Chondrocyte (in vitro differentiated cells): Measurements from ENCODE around the gene KIF3B. TPM values are rescaled to one million over a fixed set of nuclear protein-coding genes. Genes with fewer than 3 reads are reported as not detected.

Experiments
- DNase-seq: peaks from one replicate; pipeline ENCODE4 v3.0.0; 2021; ENCODE audit warnings: mixed read lengths, low spot score
- H3K27ac Mint-ChIP-seq: one replicate; pipeline ENCODE4 v1.8.0; 2021; ENCODE audit warnings: mild to moderate bottlenecking, moderate library complexity, mixed read lengths; ENCODE audit not compliant: unreplicated experiment
- H3K27me3 Mint-ChIP-seq: 2 replicates; pipeline ENCODE4 v1.8.0; 2021; ENCODE audit warnings: low read depth, mixed read lengths
- H3K36me3 Mint-ChIP-seq: 2 replicates; pipeline ENCODE4 v1.8.0; 2021; ENCODE audit warnings: low read depth, mixed read lengths
- H3K4me1 Mint-ChIP-seq: 2 replicates; pipeline ENCODE4 v1.8.0; 2021; ENCODE audit warnings: low read depth, mild to moderate bottlenecking, mixed read lengths
- H3K4me3 Mint-ChIP-seq: one replicate; pipeline ENCODE4 v1.8.0; 2021; ENCODE audit warnings: mild to moderate bottlenecking, moderate library complexity, mixed read lengths; ENCODE audit not compliant: unreplicated experiment
- H3K9me3 Mint-ChIP-seq: 2 replicates; pipeline ENCODE4 v1.8.0; 2021; ENCODE audit warnings: low read depth, mixed read lengths
- total RNA-seq: library from RNA; stranded (reverse); gene quantifications from 3 replicates; pipeline ENCODE4 v1.2.1, GENCODE V29; 2021
- TF ChIP-seq, protein P1 (sequence below): fragments of 200-600 bp; sonication (generic); IDR thresholded peaks from 2 replicates; pipeline ENCODE4 v1.5.0; 2021; ENCODE audit warnings: antibody characterized with exemption, mild to moderate bottlenecking, moderate library complexity

Gene KIF3B
- total RNA-seq, 1 donor from 2014 or later: 35.5 TPM

DNA sequence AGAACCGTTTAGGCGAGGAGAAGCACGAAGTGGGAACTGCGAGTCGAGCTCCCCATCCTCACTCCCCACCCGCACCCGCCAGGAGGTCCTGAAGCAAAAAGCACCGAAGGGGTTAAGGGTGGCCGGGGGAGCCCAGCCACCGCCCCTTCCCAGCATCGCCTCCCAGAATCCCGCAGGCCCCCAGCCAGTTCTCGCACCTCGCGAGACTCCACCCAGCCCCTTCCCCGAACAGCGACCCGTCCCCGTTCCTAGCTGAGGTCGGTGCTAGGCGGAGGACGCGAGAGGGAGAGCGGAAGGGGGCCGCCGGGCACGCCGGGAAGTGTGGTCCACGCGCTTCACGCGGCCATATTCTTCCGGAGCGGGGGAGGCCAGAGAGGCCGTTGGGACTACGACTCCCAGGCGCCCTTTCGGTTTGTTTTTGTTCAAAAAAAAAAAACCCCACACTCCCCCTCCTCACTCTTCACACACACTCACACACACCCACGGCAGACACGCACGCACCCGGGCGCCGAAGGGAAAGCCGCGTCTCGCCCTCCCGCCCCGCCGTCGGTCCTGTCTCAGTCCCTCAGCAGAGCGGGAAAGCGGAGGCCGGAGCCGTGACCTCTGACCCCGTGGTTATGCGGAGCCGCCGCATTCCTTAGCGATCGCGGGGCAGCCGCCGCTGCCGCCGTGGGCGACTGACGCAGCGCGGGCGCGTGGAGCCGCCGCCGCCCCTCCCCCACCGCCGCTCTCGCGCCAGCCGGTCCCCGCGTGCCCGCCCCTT lies 80.6 kb downstream of the KIF3B start, which contains the start of gene ASXL1:
ASXL1 (plus strand) TSS at position 463 of the 763 bp plus-strand sequence. CDS start 445 bp downstream, outside the sequence.
- Mint-ChIP-seq H3K9me3 (peaks cover 3% of the 10 kb centered on the region), H3K27me3 (no peaks in the 10 kb centered on the region), H3K4me1 (peaks cover 70% of the 10 kb centered on the region)

DNA sequence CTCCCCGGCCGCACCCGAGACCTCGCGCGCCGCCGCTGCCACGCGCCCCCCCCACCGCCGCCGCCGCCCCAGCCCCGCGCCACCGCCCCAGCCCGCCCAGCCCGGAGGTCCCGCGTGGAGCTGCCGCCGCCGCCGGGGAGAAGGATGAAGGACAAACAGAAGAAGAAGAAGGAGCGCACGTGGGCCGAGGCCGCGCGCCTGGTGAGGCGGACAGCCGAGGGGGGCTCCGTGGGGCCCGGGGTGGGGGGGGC lies 81.1 kb downstream of the KIF3B start:
- Mint-ChIP-seq H3K36me3 (no peaks in the 10 kb centered on the region), H3K4me3 (peak overlapping the region; percentile 8), H3K27me3 (no peaks in the 10 kb centered on the region), H3K4me1 (peaks cover 75% of the 10 kb centered on the region), H3K9me3 (peaks cover 3% of the 10 kb centered on the region), H3K27ac (no peak overlapping the region)
- no peak for DNase-seq
- TF ChIP-seq, protein P1, sequence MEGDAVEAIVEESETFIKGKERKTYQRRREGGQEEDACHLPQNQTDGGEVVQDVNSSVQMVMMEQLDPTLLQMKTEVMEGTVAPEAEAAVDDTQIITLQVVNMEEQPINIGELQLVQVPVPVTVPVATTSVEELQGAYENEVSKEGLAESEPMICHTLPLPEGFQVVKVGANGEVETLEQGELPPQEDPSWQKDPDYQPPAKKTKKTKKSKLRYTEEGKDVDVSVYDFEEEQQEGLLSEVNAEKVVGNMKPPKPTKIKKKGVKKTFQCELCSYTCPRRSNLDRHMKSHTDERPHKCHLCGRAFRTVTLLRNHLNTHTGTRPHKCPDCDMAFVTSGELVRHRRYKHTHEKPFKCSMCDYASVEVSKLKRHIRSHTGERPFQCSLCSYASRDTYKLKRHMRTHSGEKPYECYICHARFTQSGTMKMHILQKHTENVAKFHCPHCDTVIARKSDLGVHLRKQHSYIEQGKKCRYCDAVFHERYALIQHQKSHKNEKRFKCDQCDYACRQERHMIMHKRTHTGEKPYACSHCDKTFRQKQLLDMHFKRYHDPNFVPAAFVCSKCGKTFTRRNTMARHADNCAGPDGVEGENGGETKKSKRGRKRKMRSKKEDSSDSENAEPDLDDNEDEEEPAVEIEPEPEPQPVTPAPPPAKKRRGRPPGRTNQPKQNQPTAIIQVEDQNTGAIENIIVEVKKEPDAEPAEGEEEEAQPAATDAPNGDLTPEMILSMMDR: no peak

More for the DNA sequence above, 80.6 kb downstream of the KIF3B start, which contains the start of gene ASXL1:
- H3K27ac Mint-ChIP-seq: peak within 1 kb of the TSS; percentile 100
- no peaks in the 10 kb centered on the region for H3K36me3 Mint-ChIP-seq
- peak within 1 kb of the TSS; percentile 98 for H3K4me3 Mint-ChIP-seq
- DNase-seq: peak; percentile 100
- TF ChIP-seq, protein P1: no peak

DNA sequence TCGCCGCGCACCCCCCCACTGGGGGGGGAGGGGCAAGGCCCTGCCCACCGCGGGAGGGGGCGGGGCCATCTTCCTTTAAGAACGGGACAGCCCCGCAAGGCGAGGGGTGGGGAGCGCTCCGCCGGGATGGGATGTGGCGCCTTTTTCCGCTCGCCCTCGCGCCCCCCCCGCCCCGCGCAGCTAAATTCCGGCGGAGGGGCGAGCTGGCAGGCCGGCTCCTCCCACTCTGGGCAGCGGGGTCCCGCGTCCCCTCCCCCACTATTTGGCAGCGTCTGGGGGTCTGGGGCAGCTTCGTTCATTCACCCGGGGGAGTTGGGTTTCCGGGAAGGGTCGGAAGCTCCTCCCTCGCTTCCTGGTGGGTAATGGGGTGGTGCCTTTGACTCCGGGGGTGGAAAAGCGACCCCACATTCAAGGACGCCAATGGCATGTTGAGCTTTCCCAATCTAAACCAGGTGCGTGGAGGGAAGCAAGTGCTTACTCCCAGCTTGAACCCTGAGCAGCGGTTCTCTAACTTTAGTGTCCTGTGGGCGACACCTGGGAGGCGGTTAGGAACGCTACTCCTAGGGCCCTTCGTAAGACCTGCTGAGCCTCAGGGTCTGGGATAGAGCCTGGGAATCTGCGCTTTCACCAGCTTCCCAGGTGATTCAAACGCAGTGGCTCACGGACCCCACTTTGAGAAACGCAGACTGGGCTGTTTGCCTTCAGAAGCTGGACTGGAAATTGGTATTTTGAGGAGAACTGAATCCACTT lies 81.6 kb downstream of the KIF3B start:
- Mint-ChIP-seq H3K27me3 (no peaks in the 10 kb centered on the region), H3K4me3 (peak overlapping the region; percentile 82), H3K9me3 (peaks cover 3% of the 10 kb centered on the region), H3K27ac (peak overlapping the region; percentile 91), H3K36me3 (no peaks in the 10 kb centered on the region), H3K4me1 (peaks cover 78% of the 10 kb centered on the region)
- no peak for DNase-seq
- TF ChIP-seq, protein P1: no peak

DNA sequence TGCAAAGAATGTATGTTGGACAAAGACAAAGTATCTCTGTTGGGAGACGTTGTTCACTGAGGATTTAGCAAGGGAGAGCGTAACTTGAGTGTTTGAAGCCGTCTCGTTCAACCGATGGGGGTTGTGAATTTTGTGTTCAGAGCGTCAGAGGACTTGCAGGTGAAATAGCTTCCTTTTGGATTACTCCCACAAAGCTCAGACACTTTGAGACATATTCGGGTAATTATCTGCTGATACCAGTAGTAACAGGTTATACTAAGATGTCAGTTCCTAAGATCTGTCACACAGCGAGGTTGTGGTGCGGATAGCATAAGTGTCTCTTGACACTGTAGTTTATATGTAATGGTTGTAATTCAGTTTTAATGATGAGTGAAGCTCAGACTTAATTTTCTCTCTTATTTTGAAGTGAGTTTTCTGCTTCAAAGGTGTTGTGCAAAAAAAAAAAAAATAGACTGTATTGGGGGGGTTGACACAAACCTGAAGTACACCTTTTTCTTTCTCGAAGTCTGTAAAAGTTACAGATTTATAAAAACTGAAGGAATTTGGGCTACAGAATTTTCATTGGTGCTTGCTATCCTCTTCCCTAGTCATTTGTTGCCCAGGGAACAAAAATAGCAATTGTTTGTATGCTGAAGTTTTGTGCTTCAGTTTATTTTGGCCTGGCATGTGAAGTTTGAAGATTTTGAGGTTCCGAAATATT lies 82.3 kb downstream of the KIF3B start:
- TF ChIP-seq, protein P1: no peak
- peaks cover 3% of the 10 kb centered on the region for H3K9me3 Mint-ChIP-seq

DNA sequence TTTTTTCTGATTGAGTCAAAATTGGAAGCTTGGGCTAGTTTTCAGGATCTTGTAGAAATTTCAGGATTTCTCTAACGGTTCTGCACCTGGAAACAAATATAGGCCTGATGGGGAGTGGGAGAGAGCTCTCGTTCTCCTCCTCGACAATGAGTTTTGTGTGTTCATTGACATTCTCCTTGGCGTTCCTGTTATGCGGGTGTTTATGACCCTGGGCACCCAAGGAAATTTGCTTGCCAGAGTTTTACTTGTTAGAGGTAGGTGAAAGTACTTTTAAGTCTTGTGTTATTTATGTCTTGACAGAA lies 82.8 kb downstream of the KIF3B start:
- Mint-ChIP-seq H3K4me1 (peaks cover 71% of the 10 kb centered on the region), H3K27me3 (no peaks in the 10 kb centered on the region), H3K9me3 (peaks cover 3% of the 10 kb centered on the region), H3K27ac (peak overlapping the region; percentile 91), H3K4me3 (peak overlapping the region; percentile 82), H3K36me3 (no peaks in the 10 kb centered on the region)
- TF ChIP-seq, protein P1: no peak
- no peak for DNase-seq

More for the DNA sequence above, 82.3 kb downstream of the KIF3B start:
- Mint-ChIP-seq H3K4me3 (peak overlapping the region; percentile 82), H3K36me3 (no peaks in the 10 kb centered on the region), H3K27ac (peak overlapping the region; percentile 91), H3K4me1 (peaks cover 73% of the 10 kb centered on the region), H3K27me3 (no peaks in the 10 kb centered on the region)
- DNase-seq: no peak
